Liver (tissue), 3 donors: ENCODE results near the gene PTPN12.

ENCODE experiments used
- GABPA ChIP-seq, 2 donors: IDR thresholded peaks in 1 of 2; conservative IDR thresholded peaks in 1 of 2; 2 replicates each; pipeline ENCODE4 v1.6.1; 2016; ENCODE audit warnings: antibody characterized with exemption in 2 of 2, mild to moderate bottlenecking in 1 of 2, moderate library complexity in 1 of 2
- JUND ChIP-seq, 2 donors: IDR thresholded peaks; 2 replicates each; pipeline ENCODE4 v1.6.1; 2016; ENCODE audit warnings: antibody characterized with exemption in 2 of 2
- YY1 ChIP-seq: IDR thresholded peaks from 2 replicates; pipeline ENCODE4 v1.6.1; 2016; ENCODE audit warnings: antibody characterized with exemption, mild to moderate bottlenecking
- TF ChIP-seq, protein P1 (sequence below): fragments of 150-350 bp; IDR thresholded peaks from 2 replicates; pipeline ENCODE4 v1.5.1; 2017; ENCODE audit warnings: improper control_type of control experiment, low read depth, low read length; ENCODE audit not compliant: missing input control
- TF ChIP-seq, protein P2 (sequence below): IDR thresholded peaks from 2 replicates; pipeline ENCODE4 v1.6.1; 2016; ENCODE audit warnings: antibody characterized with exemption
- donor health status: healthy.
- donor health status: healthy.

DNA sequence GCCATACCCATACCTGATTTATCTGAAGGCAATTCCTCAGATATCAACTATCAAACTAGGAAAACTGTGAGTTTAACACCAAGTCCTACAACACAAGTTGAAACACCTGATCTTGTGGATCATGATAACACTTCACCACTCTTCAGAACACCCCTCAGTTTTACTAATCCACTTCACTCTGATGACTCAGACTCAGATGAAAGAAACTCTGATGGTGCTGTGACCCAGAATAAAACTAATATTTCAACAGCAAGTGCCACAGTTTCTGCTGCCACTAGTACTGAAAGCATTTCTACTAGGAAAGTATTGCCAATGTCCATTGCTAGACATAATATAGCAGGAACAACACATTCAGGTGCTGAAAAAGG is 90.2 kb downstream of the PTPN12 start:
- TF ChIP-seq, protein P1, sequence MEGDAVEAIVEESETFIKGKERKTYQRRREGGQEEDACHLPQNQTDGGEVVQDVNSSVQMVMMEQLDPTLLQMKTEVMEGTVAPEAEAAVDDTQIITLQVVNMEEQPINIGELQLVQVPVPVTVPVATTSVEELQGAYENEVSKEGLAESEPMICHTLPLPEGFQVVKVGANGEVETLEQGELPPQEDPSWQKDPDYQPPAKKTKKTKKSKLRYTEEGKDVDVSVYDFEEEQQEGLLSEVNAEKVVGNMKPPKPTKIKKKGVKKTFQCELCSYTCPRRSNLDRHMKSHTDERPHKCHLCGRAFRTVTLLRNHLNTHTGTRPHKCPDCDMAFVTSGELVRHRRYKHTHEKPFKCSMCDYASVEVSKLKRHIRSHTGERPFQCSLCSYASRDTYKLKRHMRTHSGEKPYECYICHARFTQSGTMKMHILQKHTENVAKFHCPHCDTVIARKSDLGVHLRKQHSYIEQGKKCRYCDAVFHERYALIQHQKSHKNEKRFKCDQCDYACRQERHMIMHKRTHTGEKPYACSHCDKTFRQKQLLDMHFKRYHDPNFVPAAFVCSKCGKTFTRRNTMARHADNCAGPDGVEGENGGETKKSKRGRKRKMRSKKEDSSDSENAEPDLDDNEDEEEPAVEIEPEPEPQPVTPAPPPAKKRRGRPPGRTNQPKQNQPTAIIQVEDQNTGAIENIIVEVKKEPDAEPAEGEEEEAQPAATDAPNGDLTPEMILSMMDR: no peak
- no peak for TF ChIP-seq GABPA (IDR thresholded peaks at IDR 0.05 in 1 of 2, conservative IDR thresholded peaks at IDR 0.05 in 1 of 2)
- TF ChIP-seq, protein P2, sequence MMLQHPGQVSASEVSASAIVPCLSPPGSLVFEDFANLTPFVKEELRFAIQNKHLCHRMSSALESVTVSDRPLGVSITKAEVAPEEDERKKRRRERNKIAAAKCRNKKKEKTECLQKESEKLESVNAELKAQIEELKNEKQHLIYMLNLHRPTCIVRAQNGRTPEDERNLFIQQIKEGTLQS: no peak
- no peak for TF ChIP-seq JUND (IDR thresholded peaks at IDR 0.05)
- no peak for TF ChIP-seq YY1
